ENCODE data around the gene ICAM3. TPM values are rescaled to one million over a fixed set of nuclear protein-coding genes. Genes with fewer than 3 reads are reported as not detected.

The ICAM3 gene
- total RNA-seq, 1 donor: 151 TPM

Other genes with a start within 250 kb of the ICAM3 start
- gene ANGPTL6, start 236.9 kb downstream of the ICAM3 start, total RNA-seq: 0.63 TPM
- gene PPAN, start 233.3 kb downstream of the ICAM3 start, total RNA-seq: 31.6 TPM
- 8.3 TPM for gene P2RY11, start 227.9 kb downstream of the ICAM3 start, total RNA-seq
- gene EIF3G, start 219.7 kb downstream of the ICAM3 start, total RNA-seq: 286 TPM
- 53.0 TPM for gene DNMT1, start 144.7 kb downstream of the ICAM3 start, total RNA-seq
- gene S1PR2, start 108.3 kb downstream of the ICAM3 start, total RNA-seq: 5.6 TPM
- 14.9 TPM for gene MRPL4, start 87.4 kb downstream of the ICAM3 start, total RNA-seq
- gene ICAM1, start 68.5 kb downstream of the ICAM3 start, total RNA-seq: 170 TPM
- 7.9 TPM for gene ICAM4, start 52.7 kb downstream of the ICAM3 start, total RNA-seq
- gene ICAM5, start 49.7 kb downstream of the ICAM3 start, total RNA-seq: 0.42 TPM
- gene ZGLP1, start 29.8 kb downstream of the ICAM3 start, total RNA-seq: 1.6 TPM
- gene FDX2, start 23.6 kb downstream of the ICAM3 start, total RNA-seq: 1.5 TPM
- gene RAVER1, start 6.1 kb downstream of the ICAM3 start, total RNA-seq: 9.6 TPM
- gene TYK2, start 40.9 kb upstream of the ICAM3 start, total RNA-seq: 93.2 TPM
- 114 TPM for gene CDC37, start 63.9 kb upstream of the ICAM3 start, total RNA-seq
- 7.2 TPM for gene PDE4A, start 80.9 kb upstream of the ICAM3 start, total RNA-seq
- gene KEAP1, start 163.7 kb upstream of the ICAM3 start, total RNA-seq: 10.4 TPM
- 36.9 TPM for gene S1PR5, start 177.8 kb upstream of the ICAM3 start, total RNA-seq
- gene ATG4D, start 204.3 kb upstream of the ICAM3 start, total RNA-seq: 30.7 TPM
- gene KRI1, start 226.4 kb upstream of the ICAM3 start, total RNA-seq: 6.7 TPM
- 84.0 TPM for gene CDKN2D, start 229.4 kb upstream of the ICAM3 start, total RNA-seq
- 0.63 TPM for gene AP1M2, start 247.7 kb upstream of the ICAM3 start, total RNA-seq